Measurements from ENCODE around the gene C1QTNF8.

- TF ChIP-seq CTCF (conservative IDR thresholded peaks at IDR 0.05) = no peak
- no peak for TF ChIP-seq EZH2 (IDR thresholded peaks at IDR 0.05; ENCODE audit: low read depth)
Measured at GRCh38 chr16:1049113-1049975, 46.7 kb downstream of the C1QTNF8 start.

Data from PC-9 (cell line).